ENCODE results near the gene GTF3C4. TPM values are rescaled to one million over a fixed set of nuclear protein-coding genes. Genes with fewer than 3 reads are reported as not detected.
A peak's percentile ranks its signal among the peaks of the same experiment; 100 is the strongest.

Gene GTF3C4
- total RNA-seq, 1 experiment from 2014 or later: 23.1 TPM

DNA sequence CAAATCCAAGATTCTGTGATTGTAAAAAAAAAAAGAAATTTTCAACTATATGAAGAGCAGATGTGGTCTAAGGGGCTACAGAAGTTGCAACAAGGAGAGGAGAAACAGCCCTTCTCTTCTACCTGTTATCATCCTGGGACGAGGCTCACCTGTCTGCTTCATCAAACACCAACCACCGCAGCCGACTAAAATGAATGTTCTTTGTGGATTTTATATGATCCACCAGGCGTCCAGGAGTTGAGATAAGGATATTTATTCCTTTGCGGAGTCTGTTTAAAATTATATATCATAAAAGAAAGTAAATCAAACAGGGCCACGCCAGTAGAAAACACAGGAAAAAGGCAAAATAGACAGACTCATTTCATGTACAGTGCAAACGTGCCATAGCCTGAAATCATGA, 22.0 kb upstream of the GTF3C4 start:
- no peak for DNase-seq (ENCODE audit: low read depth)

DNA sequence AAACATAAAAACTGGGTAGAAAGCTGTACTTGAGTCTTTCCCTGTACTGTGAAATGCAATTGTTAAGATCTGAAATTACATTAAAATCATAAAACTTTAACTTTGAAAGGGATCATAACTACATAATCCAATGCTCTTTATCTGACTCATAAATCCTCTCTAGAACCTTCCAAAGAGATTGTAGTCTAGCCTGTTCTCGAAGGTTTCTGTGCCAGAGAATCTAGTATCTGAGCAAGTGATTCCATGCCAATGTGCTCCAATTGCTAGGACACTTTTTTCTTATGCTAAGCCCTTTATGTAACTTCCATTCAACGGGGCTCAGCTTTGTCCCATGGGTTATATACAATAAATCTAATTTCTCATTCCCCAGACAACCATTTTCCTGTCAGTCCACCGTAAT, 21.6 kb upstream of the GTF3C4 start:
- DNase-seq (ENCODE audit: low read depth): no peak

DNA sequence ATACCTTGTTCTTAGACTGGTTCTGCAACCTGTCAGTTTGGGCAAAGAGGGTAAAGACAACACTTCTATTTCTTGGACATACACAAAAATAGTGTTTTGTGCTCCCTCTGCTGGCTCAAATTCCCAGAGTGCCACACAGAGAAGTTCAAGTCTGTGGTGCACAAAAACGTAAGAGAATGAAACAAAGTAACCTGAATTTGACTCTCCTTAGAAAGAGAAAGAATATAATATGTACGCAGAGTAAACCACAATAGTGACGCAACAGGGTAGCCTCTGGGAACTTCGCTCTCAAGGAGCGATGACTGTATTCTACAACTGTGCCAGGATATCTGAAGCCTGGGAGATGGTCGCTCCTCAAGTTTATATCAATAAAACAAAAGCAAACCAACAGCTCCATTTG, 19.0 kb upstream of the GTF3C4 start:
- peak; percentile 79 for DNase-seq (ENCODE audit: low read depth)

DNA sequence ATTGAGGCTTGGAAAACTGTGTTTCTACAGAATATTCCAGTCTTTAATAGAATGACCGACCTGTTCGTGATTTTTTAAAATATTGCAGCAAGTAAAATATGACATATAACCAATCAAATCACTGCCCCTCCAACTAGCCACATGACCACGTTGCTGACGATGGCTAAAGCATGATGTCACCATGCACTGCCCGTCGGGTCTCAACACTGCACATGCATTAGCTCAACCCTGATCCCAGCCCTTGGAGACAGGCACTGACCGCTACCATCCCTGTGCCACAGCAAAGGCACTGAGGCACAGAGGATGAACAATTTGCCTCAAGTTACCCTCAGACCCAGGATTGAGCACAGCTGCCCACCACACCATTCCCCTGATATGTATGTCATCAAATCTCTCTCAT, 14.0 kb upstream of the GTF3C4 start:
- DNase-seq (ENCODE audit: low read depth): no peak

DNA sequence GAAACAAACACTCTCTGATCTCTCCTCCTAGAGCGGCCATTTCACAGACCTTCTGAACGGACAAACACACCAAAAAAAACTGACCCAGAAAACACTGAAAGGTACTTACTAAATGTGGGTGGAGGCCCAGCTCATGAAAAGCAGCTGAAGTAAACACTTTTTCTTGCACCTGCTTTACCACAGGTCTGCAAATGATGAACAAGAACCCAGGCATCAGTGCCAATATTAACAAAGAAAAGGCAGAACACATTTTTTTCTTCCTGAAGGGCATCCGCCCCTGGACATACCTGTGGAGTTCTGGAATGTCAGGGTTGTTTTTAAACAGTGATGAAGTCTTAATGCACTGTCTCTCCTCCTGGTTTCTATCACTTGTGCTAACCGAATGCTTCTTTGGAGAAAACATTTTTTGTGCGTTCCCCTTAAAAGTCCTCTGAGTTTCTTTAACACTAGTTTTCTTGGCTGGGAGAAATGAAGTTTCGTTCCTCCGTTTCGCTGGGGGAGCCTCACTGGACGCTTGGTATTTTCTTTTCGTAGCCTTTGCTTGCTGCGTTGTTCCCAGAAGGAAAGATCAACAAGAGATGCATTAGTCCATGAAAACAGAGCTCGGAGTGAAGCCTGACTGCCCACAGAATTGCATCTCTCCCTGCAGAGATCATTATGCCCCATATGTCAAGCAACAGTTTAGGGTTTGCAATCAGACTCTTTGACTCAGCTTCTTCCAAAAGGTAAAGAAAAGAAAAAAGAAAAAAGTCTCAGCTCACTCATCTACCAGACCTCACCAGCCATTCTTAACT, 7.9 kb upstream of the GTF3C4 start:
- no peak for DNase-seq (ENCODE audit: low read depth)

DNA sequence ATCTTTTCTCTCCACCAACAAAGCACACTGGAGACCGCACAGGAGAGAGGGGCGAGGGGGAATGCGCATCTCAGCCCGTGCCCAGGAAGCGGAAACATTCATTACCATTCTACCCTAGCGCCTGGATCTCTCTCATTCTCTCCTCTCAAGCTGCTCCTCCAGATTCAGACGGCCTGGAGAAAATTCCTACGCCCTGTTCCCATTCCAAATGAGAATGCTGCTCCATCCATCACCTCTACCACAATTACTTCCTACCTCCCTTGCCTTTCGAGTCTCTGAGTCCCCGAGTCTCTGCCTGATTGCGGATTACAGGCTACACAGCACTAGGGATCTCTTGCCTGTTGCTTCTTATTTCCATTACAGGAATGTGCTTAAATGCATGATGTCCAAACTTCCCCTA, 7.1 kb upstream of the GTF3C4 start:
- no peak for DNase-seq (ENCODE audit: low read depth)

DNA sequence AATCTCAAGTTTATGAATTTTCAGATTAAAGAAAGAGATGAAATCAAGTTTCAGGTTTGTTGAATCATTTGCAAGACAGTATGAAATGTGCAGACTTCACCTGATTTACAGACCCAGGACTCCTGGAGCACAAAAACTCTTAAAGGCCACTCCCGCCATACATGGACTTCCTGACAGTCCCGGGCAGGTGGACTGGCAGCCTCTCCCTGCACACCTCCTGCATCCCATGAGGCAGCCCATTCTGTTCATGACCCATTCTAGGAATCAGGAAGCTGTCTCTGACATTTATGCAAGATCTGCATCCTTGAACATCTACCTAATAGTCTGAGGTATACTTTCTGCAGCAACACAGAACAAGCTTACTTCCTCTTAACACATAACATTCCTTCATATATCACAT, 6.4 kb upstream of the GTF3C4 start:
- DNase-seq (ENCODE audit: low read depth): no peak

DNA sequence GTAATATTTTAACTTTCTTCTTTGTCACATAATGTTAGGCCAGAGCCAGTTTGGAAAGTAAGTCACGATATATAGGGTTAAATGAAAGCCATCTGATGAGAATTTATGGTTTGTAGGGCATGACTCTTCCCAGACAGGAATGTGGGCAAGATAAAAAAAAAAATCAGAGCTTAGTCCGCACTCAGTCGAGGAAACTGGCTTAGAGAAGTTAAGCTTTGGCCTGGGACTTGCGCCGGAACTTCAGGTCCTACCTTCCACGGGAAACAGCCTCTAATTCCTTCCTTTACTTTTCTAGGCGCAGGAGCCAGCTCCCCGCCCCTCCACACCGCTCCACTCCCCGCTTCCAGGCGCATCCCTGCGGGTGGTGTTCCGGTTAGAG, 956 bp upstream of the GTF3C4 start:
- DNase-seq (ENCODE audit: low read depth): peak; percentile 88

DNA sequence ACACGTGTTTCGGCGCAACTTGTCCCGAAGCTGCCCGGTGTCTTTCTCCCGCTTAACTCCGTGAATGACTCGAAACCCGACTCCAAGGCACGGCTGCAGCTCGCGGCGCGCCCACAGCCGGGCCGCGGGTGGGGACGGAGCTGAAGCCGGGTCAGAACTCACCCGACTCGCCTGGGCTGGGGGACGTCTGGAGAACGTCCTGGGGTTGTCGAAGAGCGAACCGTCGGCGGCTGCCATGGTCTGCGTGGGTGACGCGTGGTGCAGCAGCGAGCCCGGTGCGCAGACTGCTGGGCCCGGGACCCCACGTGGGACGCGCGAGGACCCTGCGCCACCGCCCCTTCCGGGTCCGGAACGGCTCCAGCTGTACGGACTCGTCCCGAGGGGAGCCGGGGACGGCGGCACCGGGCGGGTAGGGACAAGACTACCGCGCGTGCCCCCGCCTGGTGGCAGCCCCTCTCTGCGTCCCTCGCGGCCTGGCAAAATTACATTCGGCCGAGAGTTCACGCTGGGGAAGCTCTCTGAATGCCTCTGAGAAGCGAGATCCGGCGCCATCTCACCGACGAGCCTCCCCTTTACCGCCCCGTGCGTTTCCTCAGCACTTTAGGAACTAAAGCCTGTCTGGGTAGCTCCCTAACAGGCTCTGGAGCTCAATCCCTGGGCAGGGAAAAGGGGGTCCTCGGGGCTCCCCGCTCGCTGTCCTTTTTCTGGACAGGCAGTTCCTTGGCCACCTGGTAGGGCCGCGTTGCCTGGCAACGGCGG, 387 bp upstream of the GTF3C4 start, which contains the start of gene DDX31:
TSS of gene DDX31 (minus strand) at position 286 of the 759 bp plus-strand sequence. CDS start at position 237, 49 bp downstream.
- DNase-seq (ENCODE audit: low read depth): peak; percentile 92

DNA sequence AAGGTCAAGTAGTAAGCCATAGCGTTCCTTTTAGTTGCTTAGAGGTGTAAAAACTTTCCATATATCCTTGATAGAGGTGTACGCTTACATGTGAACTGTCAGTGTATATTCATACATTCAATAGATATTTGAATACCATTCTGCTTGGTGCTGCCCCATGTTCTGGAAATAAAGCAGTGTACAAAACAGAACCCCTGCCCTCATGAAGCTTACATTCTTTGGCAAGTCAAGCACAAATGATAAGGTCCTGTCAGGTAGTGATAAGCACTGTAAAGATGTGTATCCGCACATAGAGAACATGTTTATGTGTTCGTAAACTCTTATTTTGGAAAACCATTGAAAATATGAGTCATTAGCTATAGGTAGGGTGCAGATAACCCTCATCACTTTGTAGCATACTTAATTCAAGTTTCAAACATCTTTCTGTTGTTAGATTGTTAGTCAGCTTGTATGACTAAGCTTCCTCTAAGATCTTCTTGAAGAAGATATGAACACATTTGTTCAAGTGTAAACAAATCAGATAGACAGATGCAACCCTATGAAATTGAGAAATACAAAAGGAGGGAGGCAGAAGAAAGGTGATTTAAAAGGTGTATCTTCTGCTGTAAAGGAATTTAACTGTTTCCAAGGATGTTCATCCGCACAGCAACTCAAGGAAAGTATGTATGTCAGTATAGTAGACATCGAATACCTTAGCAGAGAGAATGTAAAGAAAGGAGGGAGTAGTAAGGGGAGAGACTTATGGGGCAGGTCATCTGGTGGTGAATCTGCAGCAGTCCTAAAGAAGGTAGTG, 1.6 kb downstream of the GTF3C4 start:
- no peak for DNase-seq (ENCODE audit: low read depth)

DNA sequence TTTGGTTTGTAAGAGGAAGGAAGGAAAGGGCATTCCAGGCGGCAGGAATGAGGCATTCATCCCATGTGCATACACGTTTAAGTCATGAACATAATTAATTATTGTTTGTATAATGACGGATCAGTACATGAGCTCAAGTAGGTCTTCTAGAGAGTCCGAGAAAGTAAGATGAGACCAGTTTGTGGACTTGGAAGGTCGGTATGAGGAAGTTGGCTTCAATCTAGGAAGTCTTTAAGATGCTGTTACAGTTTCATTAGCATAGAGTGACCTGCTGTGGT, 2.1 kb downstream of the GTF3C4 start:
- no peak for DNase-seq (ENCODE audit: low read depth)

DNA sequence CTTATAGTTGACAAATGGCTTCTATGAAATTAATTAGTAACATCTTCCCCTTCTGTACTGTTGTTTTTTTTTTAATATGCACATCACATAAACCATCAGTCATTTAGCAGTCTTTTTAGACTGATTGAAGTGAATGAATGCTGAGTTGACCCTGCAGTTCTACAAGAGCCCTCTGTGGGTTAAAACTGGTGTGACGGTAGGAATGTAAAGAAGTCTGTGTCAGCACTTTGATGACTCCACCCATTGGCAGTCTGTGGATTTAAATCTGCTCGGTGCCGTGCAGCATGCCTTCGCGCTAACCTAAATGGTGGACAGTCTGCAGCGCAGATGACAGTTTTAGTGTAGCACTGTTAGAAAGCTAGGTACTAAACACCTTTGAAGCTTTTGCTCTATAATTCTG, 3.1 kb downstream of the GTF3C4 start:
- no peak for DNase-seq (ENCODE audit: low read depth)

DNA sequence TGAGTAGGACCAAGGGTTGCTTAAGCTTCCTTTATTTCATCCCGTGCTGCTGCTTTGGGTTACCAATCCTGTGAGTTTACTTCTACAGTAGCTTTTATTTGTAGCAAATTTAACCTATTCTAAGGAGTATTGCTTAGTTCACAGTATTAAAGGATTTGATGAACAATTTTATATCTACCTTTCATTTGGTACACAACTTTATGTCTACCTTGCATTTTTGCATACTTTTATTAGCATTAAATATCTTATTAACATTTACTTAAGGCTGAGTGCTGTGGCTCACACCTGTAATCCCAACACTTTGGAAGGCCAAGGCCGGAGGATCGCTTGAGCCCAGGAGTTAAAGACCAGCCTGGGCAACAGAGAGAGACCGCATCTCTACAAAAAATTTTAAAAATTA, 4.2 kb downstream of the GTF3C4 start:
- no peak for DNase-seq (ENCODE audit: low read depth)

DNA sequence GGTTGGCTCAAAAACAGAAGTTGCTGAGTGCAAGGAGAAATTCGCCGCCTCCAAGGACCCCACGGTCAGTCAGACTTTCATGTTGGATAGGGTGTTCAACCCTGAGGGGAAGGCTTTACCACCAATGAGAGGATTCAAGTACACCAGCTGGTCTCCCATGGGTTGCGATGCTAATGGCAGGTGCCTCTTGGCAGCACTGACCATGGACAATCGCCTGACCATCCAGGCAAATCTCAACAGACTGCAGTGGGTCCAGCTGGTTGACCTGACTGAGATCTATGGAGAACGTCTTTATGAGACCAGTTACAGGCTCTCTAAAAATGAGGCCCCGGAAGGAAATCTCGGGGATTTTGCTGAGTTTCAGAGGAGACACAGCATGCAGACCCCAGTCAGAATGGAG, 7.7 kb downstream of the GTF3C4 start:
- no peak for DNase-seq (ENCODE audit: low read depth)

DNA sequence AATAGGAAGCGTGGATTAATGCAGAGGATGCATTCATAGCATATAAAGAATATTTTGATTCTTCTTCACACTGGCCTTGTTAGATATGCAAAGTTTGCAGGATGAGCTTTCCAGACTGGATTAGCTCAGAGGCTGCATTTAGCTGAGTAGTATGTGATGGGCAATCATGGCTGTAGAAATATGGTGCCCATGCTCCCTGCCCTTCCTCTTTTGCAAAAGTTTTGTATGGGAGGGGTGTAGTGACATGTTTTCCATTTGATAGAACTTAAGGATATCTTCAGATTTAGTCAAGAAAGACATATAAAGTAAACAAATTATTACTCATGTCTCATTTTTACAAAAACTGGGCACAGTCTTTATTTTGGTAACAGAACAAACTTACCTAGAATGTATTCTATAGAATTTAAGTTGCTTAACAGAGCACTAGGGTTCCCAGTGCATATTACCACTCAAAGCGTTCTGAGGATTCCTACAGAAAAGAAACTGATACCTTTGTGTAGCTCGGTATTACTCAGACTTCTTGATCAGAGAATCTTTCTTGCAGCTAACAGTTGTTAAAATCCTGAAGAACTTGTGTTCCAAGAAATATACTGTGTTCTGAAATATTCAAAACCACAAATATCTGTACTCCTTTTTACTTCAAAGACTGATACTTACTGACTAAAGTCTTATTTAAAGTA, 9.8 kb downstream of the GTF3C4 start:
- DNase-seq (ENCODE audit: low read depth): no peak

DNA sequence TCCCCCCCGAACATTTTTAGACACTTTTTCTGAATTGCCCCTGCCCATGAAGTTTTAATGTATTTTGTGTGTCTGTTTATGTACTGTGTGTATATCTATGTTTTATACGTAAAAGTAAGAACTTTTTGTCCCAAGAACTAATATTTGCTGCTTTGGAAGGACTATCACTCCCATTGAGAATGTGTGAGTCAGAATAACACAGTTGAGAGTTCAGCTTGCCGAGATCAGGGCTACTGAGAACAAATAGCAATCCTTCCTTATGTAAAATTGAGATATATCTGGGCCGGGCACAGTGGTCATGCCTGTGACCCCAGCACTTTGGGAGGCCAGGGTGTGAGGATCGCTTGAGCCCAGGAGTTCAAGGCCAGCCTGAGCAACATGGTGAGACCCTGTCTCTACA, 11.3 kb downstream of the GTF3C4 start:
- no peak for DNase-seq (ENCODE audit: low read depth)

DNA sequence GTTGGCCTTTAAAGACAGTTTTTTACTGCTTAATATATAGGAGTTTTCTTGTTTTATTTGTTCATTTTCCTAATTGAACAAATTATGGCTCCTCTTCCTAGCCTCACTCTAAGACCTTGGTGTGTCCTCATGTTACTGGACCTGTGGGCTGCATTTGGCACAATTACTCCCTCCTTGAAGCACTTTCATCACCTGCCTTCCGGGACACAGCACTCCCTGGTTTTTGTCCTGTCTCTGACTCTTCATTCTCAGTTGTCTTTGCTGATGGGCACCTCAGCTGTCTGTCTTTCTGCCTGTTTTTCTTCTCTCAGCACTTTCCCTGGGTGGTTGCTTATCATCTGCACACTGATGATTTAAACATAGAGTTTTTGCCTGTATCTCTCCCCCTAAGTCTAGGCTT, 13.6 kb downstream of the GTF3C4 start:
- DNase-seq (ENCODE audit: low read depth): no peak

DNA sequence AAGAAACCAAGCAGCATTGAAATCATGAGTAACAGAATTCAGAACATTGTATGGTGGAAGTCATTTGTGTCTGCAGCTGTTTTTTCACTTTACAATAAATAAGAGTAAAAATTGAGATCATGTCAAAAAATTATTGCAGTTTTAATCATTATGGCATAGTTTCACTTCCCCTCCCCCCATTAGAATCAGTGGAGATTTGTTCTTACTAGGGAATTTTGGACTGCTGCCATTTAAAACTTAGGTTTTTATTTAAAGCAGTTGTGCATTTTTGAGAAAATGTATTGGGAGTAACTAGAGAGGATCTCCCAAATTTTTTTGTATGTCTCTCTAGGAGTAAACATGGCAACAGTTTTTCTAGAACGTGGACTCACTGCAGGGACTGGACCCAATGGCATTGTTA, 20.4 kb downstream of the GTF3C4 start:
- DNase-seq (ENCODE audit: low read depth): no peak

DNA sequence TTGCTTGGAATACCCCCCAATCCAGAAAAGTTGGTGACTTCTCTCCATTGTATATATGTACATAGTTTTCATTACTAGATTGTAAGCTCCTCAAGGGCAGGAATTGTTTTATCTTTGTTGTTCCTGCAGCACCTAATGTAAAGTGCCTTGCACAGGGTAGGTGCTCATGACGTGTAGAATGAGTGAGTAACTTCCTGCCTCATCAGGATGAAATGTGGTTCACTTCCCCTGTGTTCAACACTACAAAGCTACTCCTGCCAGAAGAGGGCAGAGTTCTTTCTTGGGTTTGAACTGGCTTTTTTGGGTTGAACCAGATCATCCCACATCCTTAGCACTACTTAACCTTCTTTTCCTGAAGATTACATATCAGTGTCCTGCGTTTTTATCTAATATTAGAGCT, 23.9 kb downstream of the GTF3C4 start:
- no peak for DNase-seq (ENCODE audit: low read depth)

DNA sequence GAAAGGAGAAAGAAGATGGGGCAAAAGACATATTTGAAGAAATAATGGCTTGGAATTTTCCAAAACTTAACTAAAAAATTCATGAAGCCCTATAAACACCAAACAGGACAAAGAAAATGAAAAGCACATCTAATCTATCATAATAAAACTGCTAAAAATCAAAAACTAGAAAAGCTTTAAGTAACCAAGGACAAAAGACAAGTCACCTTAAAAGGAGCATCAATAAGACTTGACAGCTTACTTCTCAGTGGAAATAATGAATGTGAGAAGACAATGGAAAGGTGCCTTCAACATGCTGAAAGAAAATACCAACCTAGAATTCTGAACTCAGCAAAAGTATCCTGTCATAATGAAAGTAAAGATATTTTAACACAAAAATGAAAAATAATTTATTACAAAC, 27.0 kb downstream of the GTF3C4 start:
- no peak for DNase-seq (ENCODE audit: low read depth)

DNA sequence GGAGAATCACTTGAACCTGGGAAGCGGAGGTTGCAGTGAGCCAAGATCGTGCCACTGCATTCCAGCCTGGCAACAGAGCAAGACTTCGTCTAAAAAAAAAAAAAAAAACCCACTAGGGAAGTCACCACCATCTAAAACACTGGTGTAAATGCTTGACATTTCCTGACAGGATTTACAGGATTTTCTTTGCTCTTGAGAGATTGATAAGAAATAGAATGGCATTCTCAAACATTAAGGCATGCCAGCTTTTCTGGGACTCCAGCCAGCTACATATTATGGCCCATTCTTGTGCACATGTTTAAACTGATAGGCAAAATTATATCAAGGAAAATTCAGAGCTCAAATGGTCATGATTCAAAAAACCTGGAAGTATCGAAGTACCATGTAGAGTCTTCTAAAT, 28.7 kb downstream of the GTF3C4 start:
- no peak for DNase-seq (ENCODE audit: low read depth)

DNA sequence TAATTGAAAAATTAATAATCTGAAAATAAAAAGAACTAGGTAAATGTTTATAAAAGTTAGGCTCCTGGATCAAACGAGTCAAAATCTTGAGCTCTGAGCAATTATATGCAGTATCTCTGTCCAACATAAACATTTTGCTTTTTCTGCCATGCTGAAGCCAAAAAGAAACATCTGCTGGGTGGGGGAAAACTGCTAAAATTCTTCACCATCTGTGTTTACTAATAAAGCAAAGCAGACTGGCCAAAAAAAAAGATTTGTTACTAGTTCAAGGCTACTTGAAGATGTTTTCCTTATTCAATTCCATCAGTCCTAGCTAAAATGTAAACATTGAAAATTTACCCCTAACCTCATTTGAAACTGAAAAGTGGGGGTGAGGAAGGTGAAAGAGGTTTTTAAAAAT, 29.7 kb downstream of the GTF3C4 start:
- no peak for DNase-seq (ENCODE audit: low read depth)

Measured in Daoy (cell line).